Ishikawa (cell line): Measurements from ENCODE around the gene NANOS2.

Experiments used
- CEBPB ChIP-seq: IDR thresholded peaks from 2 replicates; pipeline ENCODE4 v1.6.1; 2012
- CREB1 ChIP-seq: IDR thresholded peaks from 2 replicates; pipeline ENCODE4 v1.6.1; 2012; ENCODE audit warnings: low read depth
- EGR1 ChIP-seq: IDR thresholded peaks from 2 replicates; pipeline ENCODE4 v1.6.1; 2012
- EP300 ChIP-seq: IDR thresholded peaks from 2 replicates; pipeline ENCODE4 v1.6.1; 2012; ENCODE audit warnings: borderline replicate concordance
- FOXM1 ChIP-seq: IDR thresholded peaks from 2 replicates; pipeline ENCODE4 v1.6.1; 2012; ENCODE audit warnings: low read depth, borderline replicate concordance
- RAD21 ChIP-seq: IDR thresholded peaks from 2 replicates; pipeline ENCODE4 v1.6.1; 2012; ENCODE audit warnings: low read depth
- TEAD4 ChIP-seq: IDR thresholded peaks from 2 replicates; pipeline ENCODE4 v1.6.1; 2012
- ZBTB7A ChIP-seq: IDR thresholded peaks from 2 replicates; pipeline ENCODE4 v1.6.1; 2012; ENCODE audit warnings: low read depth
- TF ChIP-seq, protein P1 (sequence below): IDR thresholded peaks from 2 replicates; pipeline ENCODE4 v1.6.1; 2012; ENCODE audit warnings: low read depth, mild to moderate bottlenecking
- TF ChIP-seq, protein P2 (sequence below): IDR thresholded peaks from 2 replicates; pipeline ENCODE4 v1.6.1; 2012

GRCh38 chr19:45876411-45877197, 38.0 kb downstream of the NANOS2 start:
- TF ChIP-seq ZBTB7A, result no peak
- TF ChIP-seq, protein P1, sequence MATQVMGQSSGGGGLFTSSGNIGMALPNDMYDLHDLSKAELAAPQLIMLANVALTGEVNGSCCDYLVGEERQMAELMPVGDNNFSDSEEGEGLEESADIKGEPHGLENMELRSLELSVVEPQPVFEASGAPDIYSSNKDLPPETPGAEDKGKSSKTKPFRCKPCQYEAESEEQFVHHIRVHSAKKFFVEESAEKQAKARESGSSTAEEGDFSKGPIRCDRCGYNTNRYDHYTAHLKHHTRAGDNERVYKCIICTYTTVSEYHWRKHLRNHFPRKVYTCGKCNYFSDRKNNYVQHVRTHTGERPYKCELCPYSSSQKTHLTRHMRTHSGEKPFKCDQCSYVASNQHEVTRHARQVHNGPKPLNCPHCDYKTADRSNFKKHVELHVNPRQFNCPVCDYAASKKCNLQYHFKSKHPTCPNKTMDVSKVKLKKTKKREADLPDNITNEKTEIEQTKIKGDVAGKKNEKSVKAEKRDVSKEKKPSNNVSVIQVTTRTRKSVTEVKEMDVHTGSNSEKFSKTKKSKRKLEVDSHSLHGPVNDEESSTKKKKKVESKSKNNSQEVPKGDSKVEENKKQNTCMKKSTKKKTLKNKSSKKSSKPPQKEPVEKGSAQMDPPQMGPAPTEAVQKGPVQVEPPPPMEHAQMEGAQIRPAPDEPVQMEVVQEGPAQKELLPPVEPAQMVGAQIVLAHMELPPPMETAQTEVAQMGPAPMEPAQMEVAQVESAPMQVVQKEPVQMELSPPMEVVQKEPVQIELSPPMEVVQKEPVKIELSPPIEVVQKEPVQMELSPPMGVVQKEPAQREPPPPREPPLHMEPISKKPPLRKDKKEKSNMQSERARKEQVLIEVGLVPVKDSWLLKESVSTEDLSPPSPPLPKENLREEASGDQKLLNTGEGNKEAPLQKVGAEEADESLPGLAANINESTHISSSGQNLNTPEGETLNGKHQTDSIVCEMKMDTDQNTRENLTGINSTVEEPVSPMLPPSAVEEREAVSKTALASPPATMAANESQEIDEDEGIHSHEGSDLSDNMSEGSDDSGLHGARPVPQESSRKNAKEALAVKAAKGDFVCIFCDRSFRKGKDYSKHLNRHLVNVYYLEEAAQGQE, result no peak
- TF ChIP-seq CEBPB, result no peak
- no peak for TF ChIP-seq EP300
- TF ChIP-seq TEAD4, result no peak
- no peak for TF ChIP-seq RAD21
- TF ChIP-seq FOXM1, result no peak
- TF ChIP-seq EGR1, result no peak
- TF ChIP-seq, protein P2, sequence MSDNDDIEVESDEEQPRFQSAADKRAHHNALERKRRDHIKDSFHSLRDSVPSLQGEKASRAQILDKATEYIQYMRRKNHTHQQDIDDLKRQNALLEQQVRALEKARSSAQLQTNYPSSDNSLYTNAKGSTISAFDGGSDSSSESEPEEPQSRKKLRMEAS, result no peak
- TF ChIP-seq CREB1, result no peak
